Left lung (tissue), 10 donors: ENCODE results near the gene BEND6. TPM values are rescaled to one million over a fixed set of nuclear protein-coding genes. Genes with fewer than 3 reads are reported as not detected.
"Not testable (repeated sequence)": the region's sequence is repeated elsewhere in the genome, so short reads cannot be mapped to it uniquely, and the experiment has no call there.

Source experiments
- ATAC-seq: fragments of 200-7000 bp; cut with Tn5 transposase; one replicate; pipeline ENCODE4 v1.9.1; 2020; ENCODE audit warnings: moderate library complexity
- DNase-seq, 4 donors: peaks; one replicate each; pipeline ENCODE4 v3.0.0-alpha.2; 2013 to 2020
- H3K27ac ChIP-seq, 2 donors: fragments of 200-600 bp; sonication (generic) in 1 of 2; one replicate each; pipeline versions ENCODE4 v1.5.0 to v1.8.0; 2020 to 2021
- H3K27me3 ChIP-seq, 2 donors: fragments of 200-600 bp; sonication (generic) in 1 of 2; one replicate each; pipeline versions ENCODE4 v1.5.0 to v1.8.0; 2020 to 2021
- H3K36me3 ChIP-seq, 2 donors: fragments of 200-600 bp; sonication (generic) in 1 of 2; one replicate each; pipeline versions ENCODE4 v1.5.0 to v1.8.0; 2020 to 2021
- H3K4me1 ChIP-seq, 2 donors: fragments of 200-600 bp; one replicate each; pipeline ENCODE4 v1.8.0; 2021
- H3K4me3 ChIP-seq, 2 donors: fragments of 200-600 bp; sonication (generic) in 1 of 2; one replicate each; pipeline versions ENCODE4 v1.5.0 to v1.8.0; 2020 to 2021; ENCODE audit warnings: mild to moderate bottlenecking in 1 of 2
- H3K9me3 ChIP-seq, 2 donors: fragments of 200-600 bp; sonication (generic) in 1 of 2; one replicate each; pipeline versions ENCODE4 v1.5.0 to v1.8.0; 2020 to 2021
- CTCF ChIP-seq, 2 donors: fragments of 200-600 bp; sonication (generic) in 1 of 2; IDR thresholded peaks; one replicate each; pipeline versions ENCODE4 v1.5.0 to v1.8.0; 2021; ENCODE audit warnings: antibody characterized with exemption in 2 of 2
- intact Hi-C, 2 donors: fragments of 100-400 bp; cut with DNase I; formaldehyde crosslinking; loops; one replicate each; pipeline versions ENCODE4 v1.11.2 to v1.14.2; 2022
- polyA plus RNA-seq, 6 donors: library from polyadenylated mRNA; unstranded; fragments of 120-200 nt; gene quantifications; one replicate each; pipeline ENCODE4 v1.2.1, GENCODE V29; 2013; ENCODE audit not compliant: insufficient read length in 6 of 6
- total RNA-seq, 2 donors: library from RNA; stranded (reverse); fragmentation: NEBNext Ultra II Directional; extraction: Animal tissue kit (Norgen Biotek cat#: 25700); gene quantifications; one replicate each; pipeline ENCODE4 v1.2.1, GENCODE V29; 2021
- donor health status: DM: no; HTN: yes; CAD: no.
- donor health status: DM: no; HTN: no; CAD: no.

Gene BEND6
- total and polyA plus RNA-seq, 8 donors, result 1.1 to 3.8 (median 1.6) TPM

DNA sequence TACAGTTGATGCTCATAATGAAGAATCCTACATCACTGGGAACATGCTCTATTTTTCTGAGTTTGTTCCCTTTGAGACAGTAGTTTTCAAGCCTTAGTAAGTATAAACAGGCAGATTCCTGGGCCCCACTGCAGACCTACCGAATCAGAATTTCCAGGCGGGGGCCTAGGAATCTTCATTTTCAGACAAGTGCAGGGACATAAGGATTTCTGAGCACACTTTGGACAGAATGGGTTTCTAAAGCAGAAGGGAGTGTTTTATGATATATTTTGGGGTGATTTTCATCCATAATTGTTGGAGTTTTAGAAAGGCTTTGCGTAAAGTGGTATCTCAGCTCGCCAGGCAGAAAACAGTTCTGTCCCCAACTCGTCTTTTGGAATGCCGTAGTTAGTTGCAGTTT, 93.0 kb downstream of the BEND6 start:
- intact Hi-C loops, H3K27ac ChIP-seq, ATAC-seq, H3K4me3 ChIP-seq, DNase-seq, H3K9me3 ChIP-seq, H3K27me3 ChIP-seq: not testable (repeated sequence)
- peaks cover 0 to 15% of the 10 kb centered on the region in 2 donors for H3K4me1 ChIP-seq
- peaks cover 0 to 31% of the 10 kb centered on the region in 2 donors for H3K36me3 ChIP-seq

DNA sequence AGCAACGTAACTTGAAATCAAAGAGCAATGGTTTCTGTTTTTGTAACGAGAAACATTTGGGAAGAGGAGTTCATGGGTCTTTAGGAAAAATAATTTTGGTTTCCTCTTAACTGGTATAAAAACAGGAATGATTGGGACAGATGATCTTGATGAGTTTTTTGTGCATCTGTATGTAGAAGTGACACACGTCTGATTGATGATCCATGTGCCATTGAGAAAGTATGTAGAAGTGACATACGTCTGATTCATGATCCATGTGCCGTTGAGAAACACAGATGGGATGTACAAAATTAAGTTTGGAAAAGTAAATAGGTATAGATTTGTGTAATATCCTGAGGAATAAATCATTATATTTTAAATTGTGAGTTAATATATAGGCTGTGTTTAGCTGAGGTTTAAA, 93.7 kb downstream of the BEND6 start:
- peaks cover 0 to 15% of the 10 kb centered on the region in 2 donors for H3K4me1 ChIP-seq
- DNase-seq (no peak), ATAC-seq (no peak)
- no peaks in the 10 kb centered on the region for H3K9me3 ChIP-seq
- H3K27ac ChIP-seq, result no peak overlapping the region
- peaks cover 0 to 38% of the 10 kb centered on the region in 2 donors for H3K36me3 ChIP-seq
- intact Hi-C loops, result no loop called here
- no peaks in the 10 kb centered on the region for H3K27me3 ChIP-seq
- H3K4me3 ChIP-seq, result no peak overlapping the region
- no peak for TF ChIP-seq CTCF (IDR thresholded peaks at IDR 0.05)

- peaks cover 0 to 66% of the 10 kb centered on the region in 2 donors for H3K36me3 ChIP-seq
- intact Hi-C loops, result no loop called here
- H3K9me3 ChIP-seq, result no peaks in the 10 kb centered on the region
- no peak for TF ChIP-seq CTCF (IDR thresholded peaks at IDR 0.05)
- H3K4me3 ChIP-seq, result no peak overlapping the region
- DNase-seq (no peak), ATAC-seq (no peak)
- no peaks in the 10 kb centered on the region for H3K27me3 ChIP-seq
- H3K27ac ChIP-seq, result no peak overlapping the region
- H3K4me1 ChIP-seq, result no peaks in the 10 kb centered on the region
Observed at GRCh38 chr6:57063847-57064246, 108.9 kb downstream of the BEND6 start.

DNA sequence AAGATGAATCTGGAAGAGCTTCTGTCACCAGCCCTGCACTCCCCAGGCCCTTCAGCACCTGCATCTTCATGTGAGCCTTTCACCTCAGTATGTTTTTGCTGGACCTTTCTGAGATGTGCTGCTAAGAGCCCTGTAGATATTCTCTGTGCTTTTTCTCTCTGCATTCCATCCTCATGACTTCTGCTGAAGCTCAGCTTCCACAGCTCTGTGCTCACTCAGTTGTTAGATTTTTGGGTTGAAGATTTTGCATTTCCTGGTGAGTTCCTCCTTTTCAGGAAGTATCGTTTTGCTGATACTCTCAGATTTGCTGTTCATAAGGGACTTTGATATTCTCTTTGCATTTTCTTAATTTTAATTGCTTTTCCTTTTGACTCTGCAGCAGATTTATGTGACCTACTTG, 109.9 kb downstream of the BEND6 start:
- H3K9me3 ChIP-seq, result no peaks in the 10 kb centered on the region
- intact Hi-C loops, result no loop called here
- no peak overlapping the region for H3K27ac ChIP-seq
- H3K27me3 ChIP-seq, result no peaks in the 10 kb centered on the region
- H3K36me3 ChIP-seq, result peaks cover 0 to 57% of the 10 kb centered on the region in 2 donors
- DNase-seq (no peak), ATAC-seq (no peak)
- H3K4me1 ChIP-seq, result no peaks in the 10 kb centered on the region
- TF ChIP-seq CTCF (IDR thresholded peaks at IDR 0.05), result no peak
- no peak overlapping the region for H3K4me3 ChIP-seq

DNA sequence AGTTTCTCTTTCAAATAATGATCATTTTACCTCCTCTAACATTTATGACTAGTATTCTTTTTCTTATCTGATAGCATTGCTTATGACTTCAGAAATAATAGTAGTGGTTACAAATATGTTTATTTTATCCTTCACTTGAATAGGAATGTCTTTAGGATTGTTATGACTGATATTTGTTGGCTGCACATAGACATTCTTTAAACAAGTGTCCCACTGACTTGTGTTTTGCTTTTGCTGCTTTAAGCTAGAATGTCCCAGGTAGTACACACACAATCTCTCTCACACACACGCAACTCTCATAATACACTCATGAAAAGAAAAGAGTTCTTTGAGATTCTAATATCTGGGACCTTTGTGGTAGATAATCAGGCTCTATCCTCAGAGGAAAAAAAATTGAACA, 113.2 kb downstream of the BEND6 start:
- H3K27ac ChIP-seq, result no peak overlapping the region
- intact Hi-C loops, result no loop called here
- H3K4me3 ChIP-seq, result no peak overlapping the region
- DNase-seq, result no peak
- no peaks in the 10 kb centered on the region for H3K27me3 ChIP-seq
- no peaks in the 10 kb centered on the region for H3K4me1 ChIP-seq
- no peaks in the 10 kb centered on the region for H3K9me3 ChIP-seq
- ATAC-seq, result no peak
- TF ChIP-seq CTCF (IDR thresholded peaks at IDR 0.05), result no peak
- peaks cover 0 to 27% of the 10 kb centered on the region in 2 donors for H3K36me3 ChIP-seq

- H3K27ac ChIP-seq, result no peak overlapping the region
- H3K4me1 ChIP-seq, result no peaks in the 10 kb centered on the region
- H3K27me3 ChIP-seq, result no peaks in the 10 kb centered on the region
- no peaks in the 10 kb centered on the region for H3K9me3 ChIP-seq
- intact Hi-C loops, result no loop called here
- peaks cover 0 to 24% of the 10 kb centered on the region in 2 donors for H3K36me3 ChIP-seq
- ATAC-seq (no peak), DNase-seq (no peak)
- TF ChIP-seq CTCF (IDR thresholded peaks at IDR 0.05), result no peak
- H3K4me3 ChIP-seq, result no peak overlapping the region
Observed at GRCh38 chr6:57069228-57069627, 114.3 kb downstream of the BEND6 start.
